Measurements from ENCODE around the gene KCNMA1. TPM values are rescaled to one million over a fixed set of nuclear protein-coding genes. Genes with fewer than 3 reads are reported as not detected.

The KCNMA1 gene
- total RNA-seq, 1 experiment from 2014 or later, result 0.49 TPM

GRCh38 chr10:77237120-77237519 is 400.5 kb downstream of the KCNMA1 start:
- ATAC-seq, result no peak
- Histone ChIP-seq H3K4me1 (ENCODE audit: control insufficient read depth in 1 of 2, insufficient read depth in 2 of 2, low read length in 2 of 2) (no peaks in the 10 kb centered on the region), H3K36me3 (ENCODE audit: control insufficient read depth in 1 of 2, insufficient read depth in 2 of 2, low read length in 2 of 2) (no peaks in the 10 kb centered on the region), H3K4me3 (replicated peaks in 1 of 2; ENCODE audit: low read depth in 1 of 2, low read length in 2 of 2) (no peak overlapping the region), H3K27ac (ENCODE audit: low read depth, low read length) (no peak overlapping the region), H3K4me2 (ENCODE audit: low read length) (no peak overlapping the region), H3K27me3 (ENCODE audit: insufficient read depth, low read length) (peaks cover 22% of the 10 kb centered on the region; the same call in 1 of the 2 replicates), H4K20me1 (ENCODE audit: insufficient read depth) (no peaks in the 10 kb centered on the region), H3K9me3 (ENCODE audit: control insufficient read depth in 1 of 2, insufficient read depth in 1 of 2, low read depth in 1 of 2, low read length in 2 of 2) (no peaks in the 10 kb centered on the region), H2AFZ (ENCODE audit: low read depth, low read length, poor library complexity, severe bottlenecking) (no peak overlapping the region), H3K79me2 (ENCODE audit: insufficient read depth, low read length) (no peaks in the 10 kb centered on the region), H3K9ac (ENCODE audit: low read length) (no peak overlapping the region), H3K9me2 (ENCODE audit: insufficient read depth) (no peaks in the 10 kb centered on the region)
- TF ChIP-seq JUND (IDR thresholded peaks at IDR 0.05) (no peak), REST (IDR thresholded peaks at IDR 0.05; ENCODE audit: low read depth) (no peak), YY1 (IDR thresholded peaks at IDR 0.05; ENCODE audit: extremely low read depth, insufficient replicate concordance, low read depth, low read length) (no peak), POLR2A (IDR thresholded peaks at IDR 0.05; ENCODE audit: borderline replicate concordance, extremely low read depth, insufficient read depth, insufficient read length) (no peak), MAX (IDR thresholded peaks at IDR 0.05) (no peak), SP1 (IDR thresholded peaks at IDR 0.05; ENCODE audit: low read depth) (no peak), TCF7L2 (IDR thresholded peaks at IDR 0.05; ENCODE audit: borderline replicate concordance, extremely low read depth, insufficient read depth, insufficient read length) (no peak)
- intact Hi-C loops (cut with micrococcal nuclease), result no loop called here
- ChIA-PET CTCF (no interaction called here), POLR2A (no interaction called here), RAD21 (ENCODE audit: low non-redundant PET in 1 of 2, low total read pairs in 2 of 2, uncharacterized antibody in 2 of 2, unreplicated experiment in 2 of 2) (no interaction called here)
- no TSS peak for BruUV-seq (replicated peaks)
- no peak for DNase-seq (ENCODE audit: low read depth, low spot score)

Data from HCT116 (cell line).